ENCODE measurements around the gene LETM1.

Gene LETM1

GRCh38 chr4:1807332-1807777, 48.6 kb downstream of the LETM1 start:
- DNase-seq: no peak

GRCh38 chr4:1806596-1807331, 49.2 kb downstream of the LETM1 start:
- DNase-seq: no peak

GRCh38 chr4:1806223-1806564, 49.8 kb downstream of the LETM1 start:
- no peak for DNase-seq

GRCh38 chr4:1805493-1806222, 50.3 kb downstream of the LETM1 start:
- no peak for DNase-seq

- DNase-seq: no peak
Measured at GRCh38 chr4:1804638-1805492, 51.1 kb downstream of the LETM1 start.

- no peak for DNase-seq
Measured at GRCh38 chr4:1803523-1804423, 52.2 kb downstream of the LETM1 start.

GRCh38 chr4:1802720-1803522, 53.0 kb downstream of the LETM1 start:
- DNase-seq: no peak

- peak in 1 of 51 donors; percentile 54 for DNase-seq
Measured at GRCh38 chr4:1802151-1802715, 53.7 kb downstream of the LETM1 start.

GRCh38 chr4:1801286-1801958, 54.5 kb downstream of the LETM1 start:
- no peak for DNase-seq

GRCh38 chr4:1800805-1801204, 55.2 kb downstream of the LETM1 start:
- DNase-seq: no peak

- DNase-seq: no peak
Measured at GRCh38 chr4:1799387-1800375, 56.3 kb downstream of the LETM1 start.

- DNase-seq: no peak
Measured at GRCh38 chr4:1798580-1799386, 57.2 kb downstream of the LETM1 start.

- peak in 36 of 51 donors; percentile 26 to 92 (median 66) for DNase-seq
Measured at GRCh38 chr4:1797861-1798579, 57.9 kb downstream of the LETM1 start.

- peak in 9 of 51 donors; percentile 22 to 74 (median 59) for DNase-seq
Measured at GRCh38 chr4:1797298-1797860, 58.6 kb downstream of the LETM1 start.

- no peak for DNase-seq
Measured at GRCh38 chr4:1796486-1797204, 59.3 kb downstream of the LETM1 start.

Measured in hypothalamus (tissue), 51 donors.